Activated T-cell treated with anti-CD3 and anti-CD28 coated beads for 24 hours (primary cell): ENCODE measurements around the gene BPIFA2.
"Not testable (repeated sequence)": the region's sequence is repeated elsewhere in the genome, so short reads cannot be mapped to it uniquely, and the experiment has no call there.

Source experiments
- DNase-seq: peaks from one replicate; pipeline ENCODE4 v3.0.0-alpha.2; 2020; ENCODE audit warnings: low read depth

Gene BPIFA2

DNA sequence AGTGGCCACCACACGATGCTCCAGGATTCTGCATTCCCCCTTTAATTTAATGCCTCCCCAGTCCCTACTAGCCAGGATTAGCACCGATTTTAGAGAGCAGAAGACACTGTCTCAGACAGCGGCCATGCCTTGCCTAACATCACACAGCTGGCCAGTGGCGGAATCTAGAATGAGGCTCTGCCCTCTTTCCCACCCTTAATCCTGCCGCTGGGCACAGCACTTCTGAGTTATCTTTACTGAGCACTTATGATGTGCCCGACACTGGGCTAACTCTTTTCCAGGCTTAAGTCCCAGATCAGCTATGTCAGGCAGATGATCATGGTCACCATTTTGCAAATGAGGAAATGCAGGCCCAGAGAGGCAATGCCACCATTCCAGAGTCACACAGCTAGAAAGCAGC lies 5.6 kb upstream of the BPIFA2 start:
- no peak for DNase-seq

DNA sequence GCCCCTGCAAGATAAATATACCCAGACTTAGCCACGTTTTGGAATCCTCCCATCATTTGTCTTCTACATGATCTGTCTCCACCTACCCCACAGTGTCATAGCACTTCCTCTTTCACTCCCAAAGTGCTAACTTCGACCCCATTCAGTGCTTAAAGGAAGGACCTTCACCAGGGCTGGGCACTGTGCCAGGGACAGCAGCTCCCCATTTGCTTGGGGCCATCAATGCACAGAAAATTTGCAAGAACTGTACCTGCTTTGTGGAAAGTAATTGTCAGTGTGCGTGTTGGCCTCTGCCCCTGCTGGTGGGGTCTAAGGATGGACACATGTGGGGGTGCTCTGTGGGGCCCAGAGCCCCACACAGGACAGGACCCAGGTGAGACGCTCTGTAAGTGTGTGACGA lies 5.2 kb upstream of the BPIFA2 start:
- no peak for DNase-seq

DNA sequence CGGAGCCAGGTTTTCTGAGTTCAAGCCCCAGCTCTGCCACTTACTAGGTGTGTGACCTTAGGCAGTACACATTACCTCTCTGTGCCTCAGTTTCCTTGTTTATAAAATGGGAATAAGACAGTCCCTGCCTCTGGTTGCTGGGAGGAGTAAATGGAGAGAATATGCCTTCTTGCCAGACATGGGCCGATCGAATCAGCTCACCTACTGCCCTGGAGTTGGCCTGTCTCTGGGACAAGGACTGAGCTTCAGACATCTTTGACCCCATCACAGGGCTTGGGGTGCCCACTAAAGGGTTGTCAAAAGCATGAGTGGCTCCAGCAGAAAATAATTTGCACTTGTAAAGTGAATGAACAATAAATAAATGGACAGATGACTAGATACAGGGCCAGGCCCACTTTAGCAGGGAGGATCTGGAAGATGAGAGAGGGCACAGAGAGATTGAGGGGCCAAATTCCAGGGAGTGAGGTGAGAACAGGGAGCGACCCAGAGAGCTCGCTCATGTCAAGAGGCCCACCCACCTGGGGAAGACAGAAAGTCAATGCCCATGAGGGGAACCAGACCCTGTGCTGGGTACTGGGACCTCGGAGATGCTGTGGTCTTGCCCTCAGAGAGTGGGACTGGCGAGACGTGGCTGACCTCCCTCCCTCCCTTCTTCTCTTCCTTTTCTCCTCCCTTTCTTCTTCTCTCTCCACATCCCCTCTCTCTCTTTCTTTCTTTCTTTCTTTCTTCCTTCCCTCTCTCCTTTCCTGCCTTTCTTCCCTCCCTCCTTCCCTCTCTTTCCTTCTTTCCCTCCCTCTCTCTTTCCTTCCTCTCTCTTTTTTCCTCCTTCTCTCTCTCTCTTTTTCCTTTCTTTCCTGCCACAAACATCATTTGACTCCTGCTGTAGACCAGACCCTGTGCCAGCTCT lies 3.9 kb upstream of the BPIFA2 start:
- DNase-seq = no peak

DNA sequence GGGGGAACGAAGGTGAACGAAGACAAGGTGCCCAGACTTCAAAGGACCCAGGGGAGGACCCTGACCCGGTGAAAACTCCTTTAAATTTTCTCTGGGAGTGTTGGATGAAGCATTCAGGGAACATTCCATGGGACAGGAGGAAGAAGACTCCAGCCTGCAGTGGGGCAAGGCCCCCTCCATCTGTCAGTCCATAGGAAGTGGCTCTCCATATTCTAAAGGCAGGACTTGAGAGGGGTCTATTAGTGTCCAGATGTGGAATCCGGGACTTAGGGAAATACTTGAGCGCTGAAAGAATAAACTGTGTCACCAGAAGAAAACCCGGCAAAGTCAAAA lies 3.2 kb upstream of the BPIFA2 start:
- DNase-seq = no peak

DNA sequence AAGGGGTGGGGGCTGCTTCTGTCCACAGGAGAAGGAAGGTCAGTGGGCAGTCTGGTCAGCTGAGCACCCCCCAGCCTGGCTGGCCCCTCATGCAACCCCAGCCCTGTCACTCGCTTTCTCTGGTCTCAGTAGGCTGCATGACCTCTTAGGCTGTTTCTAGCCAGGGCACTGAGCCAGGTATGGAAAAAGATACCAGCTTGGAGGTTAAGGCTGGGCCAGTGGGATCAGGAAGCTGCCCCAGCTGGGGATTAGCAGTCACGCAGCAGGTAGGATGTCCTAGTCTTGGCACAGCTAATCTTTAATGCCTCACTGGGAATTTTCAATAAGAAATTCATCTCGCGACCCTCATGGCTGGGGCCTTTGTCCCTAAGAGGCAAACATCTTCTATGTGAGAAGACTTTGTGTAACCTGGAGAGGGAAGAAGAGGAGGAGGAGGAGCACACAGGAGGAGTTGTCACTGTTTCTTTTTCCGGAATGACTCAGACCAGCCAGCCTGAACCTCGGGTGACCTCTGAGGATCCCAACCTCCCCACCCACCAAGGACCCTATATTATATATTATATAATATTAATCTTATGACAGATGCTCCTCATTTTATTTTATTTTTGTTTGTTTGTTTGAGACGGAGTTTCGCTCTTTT lies 2.4 kb upstream of the BPIFA2 start:
- no peak for DNase-seq

DNA sequence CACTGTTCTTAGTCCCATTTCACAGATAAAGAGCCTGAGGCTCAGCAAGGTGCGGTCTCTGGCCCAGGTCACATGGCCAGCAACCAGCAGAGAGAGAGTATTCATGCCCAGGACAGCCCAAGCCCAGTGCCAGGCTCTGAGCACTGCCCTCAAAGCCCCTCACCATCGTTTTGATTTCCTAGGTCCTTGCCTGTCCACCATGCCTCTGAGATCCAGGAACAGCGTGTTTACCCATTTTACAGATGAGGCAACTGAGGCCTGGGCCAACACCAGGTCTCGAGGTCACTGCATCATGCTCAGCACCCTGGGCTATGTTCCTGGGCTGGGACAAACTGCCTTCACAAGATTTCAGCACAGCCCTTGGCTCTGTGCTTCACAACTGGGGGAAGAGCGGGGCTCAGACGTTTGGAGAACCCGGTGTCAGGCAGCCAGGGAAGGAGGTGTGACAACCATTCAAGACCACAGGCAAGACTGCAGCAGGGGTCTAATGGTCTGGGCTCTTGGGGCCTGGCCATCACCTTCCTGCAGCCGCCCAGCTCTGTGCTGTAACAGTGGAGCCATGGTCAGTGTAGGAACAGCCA lies 1.3 kb upstream of the BPIFA2 start:
- no peak for DNase-seq

DNA sequence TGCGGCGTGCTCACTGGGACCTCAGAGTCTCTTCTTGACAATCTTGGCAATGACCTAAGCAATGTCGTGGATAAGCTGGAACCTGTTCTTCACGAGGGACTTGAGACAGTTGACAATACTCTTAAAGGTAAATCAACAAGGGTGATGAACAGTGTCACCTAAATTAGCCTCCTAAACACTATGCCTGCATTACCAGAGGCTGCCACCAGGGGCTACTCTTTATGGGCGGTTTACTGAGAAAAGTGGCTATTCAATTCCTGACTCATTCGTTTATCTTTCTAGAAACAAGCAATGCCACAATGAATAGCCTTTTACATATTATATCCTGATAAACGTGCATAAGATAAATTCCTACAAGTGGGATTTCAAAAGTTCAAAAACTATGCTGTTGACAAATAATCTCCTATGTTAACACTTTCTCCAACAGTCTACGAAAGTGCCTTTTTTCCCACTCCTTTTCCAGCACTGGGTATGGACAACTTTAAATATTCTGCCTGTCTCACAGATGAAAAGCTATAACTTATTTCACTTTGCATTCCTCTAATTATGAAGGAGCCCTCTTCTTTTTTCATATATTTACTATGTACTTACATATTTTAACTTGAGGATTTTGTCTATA lies 1.3 kb downstream of the BPIFA2 start:
- DNase-seq = no peak

DNA sequence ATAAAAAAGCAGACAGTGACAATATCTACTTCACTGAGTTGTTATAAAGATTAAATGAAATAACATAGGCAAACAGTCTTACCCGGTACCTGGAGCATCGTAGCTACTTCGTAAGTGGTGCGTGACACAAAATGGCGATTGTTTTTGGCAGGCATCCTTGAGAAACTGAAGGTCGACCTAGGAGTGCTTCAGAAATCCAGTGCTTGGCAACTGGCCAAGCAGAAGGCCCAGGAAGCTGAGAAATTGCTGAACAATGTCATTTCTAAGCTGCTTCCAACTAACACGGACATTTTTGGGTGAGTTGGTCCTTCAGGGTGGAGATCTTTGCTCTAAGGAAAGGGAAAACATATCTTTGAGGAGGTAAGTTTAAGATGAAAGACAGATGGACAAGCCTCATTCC lies 4.8 kb downstream of the BPIFA2 start:
- no peak for DNase-seq

DNA sequence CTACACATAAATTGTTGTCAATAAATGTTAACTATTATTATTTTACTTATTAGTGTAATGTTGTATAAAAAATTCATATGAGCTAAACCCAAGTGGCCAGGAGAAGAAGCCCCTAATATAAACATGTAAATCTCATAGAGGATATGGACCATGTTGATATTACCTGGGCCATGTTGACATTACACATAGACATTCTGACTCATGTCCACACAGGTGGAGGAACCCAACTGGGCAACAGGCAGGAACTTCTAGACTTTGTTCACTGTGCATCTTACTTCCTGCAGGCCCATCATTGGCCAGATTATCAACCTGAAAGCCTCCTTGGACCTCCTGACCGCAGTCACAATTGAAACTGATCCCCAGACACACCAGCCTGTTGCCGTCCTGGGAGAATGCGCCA lies 7.2 kb downstream of the BPIFA2 start:
- no peak for DNase-seq

DNA sequence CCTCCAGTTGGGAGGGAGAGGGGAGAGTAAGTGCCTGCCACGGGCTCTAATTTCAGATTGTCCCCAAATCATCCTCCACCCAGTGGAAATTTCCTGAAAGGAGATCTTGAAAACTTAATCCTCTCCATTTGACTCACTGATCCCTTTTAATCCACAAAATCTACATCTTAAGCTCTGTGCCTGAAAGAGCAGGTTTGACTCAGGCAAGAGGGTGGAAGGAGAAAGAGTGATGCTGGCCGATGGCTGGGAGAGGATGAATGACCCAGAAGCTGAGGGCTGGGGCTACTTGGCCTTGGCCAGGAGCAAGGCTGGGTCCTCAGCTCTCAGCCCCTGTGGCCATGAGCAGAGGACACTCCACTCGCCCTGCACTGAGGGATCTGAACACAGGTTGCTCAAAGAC lies 8.1 kb downstream of the BPIFA2 start:
- DNase-seq = no peak

DNA sequence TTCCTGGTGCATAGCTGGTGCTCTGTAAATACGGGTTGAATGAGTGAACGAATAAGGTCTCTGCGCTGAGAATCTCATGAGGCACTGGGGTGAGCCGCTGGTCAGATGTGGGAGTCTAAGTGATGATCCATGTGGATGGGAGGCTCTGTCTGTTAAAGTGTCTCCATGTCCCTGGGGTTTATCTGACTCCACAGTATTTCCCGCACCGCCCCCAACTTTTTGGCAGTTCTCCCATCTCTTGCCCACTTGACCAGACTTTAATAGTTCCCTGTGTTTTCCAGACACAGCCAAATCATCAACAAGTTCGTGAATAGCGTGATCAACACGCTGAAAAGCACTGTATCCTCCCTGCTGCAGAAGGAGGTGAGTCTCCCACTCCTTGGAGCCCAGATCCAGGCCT lies 9.9 kb downstream of the BPIFA2 start:
- no peak for DNase-seq

DNA sequence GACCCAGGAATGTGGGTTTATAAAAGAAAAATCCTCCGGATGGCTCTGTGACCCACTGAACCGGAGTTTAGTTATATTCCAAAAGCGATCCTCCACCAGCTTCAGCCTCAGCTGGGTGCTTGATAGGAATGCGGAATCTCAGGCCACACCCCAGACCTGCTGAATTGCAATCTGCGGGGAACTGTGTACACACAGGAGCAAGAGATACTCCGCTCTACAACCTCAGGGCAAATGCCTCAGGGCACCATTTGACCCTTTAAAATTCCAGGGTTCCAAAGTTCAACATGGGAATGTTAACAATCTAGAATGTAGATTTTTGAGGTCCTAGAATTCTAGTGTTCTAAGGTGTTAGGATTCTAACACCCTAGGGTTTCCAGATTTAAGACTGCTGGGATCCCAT lies 10.8 kb downstream of the BPIFA2 start:
- no peak for DNase-seq

DNA sequence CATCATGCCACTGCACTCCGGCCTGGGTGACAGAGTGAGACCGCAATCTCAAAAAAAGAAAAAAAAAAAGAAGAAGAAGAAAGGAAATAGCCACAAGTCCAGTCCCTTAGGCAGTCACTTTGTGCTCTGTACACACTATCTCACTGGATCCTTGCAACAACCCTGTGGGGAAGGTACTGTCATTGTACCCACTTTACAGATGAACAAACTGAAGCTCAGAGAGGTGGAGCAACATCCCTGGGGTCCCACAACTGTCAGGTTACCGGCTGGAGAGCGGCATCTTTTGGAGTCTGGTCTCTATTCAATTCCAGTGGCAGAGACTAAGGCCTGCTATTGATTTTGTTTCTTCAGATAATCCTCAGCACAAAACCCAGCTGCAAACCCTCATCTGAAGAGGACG lies 12.2 kb downstream of the BPIFA2 start:
- no peak for DNase-seq

DNA sequence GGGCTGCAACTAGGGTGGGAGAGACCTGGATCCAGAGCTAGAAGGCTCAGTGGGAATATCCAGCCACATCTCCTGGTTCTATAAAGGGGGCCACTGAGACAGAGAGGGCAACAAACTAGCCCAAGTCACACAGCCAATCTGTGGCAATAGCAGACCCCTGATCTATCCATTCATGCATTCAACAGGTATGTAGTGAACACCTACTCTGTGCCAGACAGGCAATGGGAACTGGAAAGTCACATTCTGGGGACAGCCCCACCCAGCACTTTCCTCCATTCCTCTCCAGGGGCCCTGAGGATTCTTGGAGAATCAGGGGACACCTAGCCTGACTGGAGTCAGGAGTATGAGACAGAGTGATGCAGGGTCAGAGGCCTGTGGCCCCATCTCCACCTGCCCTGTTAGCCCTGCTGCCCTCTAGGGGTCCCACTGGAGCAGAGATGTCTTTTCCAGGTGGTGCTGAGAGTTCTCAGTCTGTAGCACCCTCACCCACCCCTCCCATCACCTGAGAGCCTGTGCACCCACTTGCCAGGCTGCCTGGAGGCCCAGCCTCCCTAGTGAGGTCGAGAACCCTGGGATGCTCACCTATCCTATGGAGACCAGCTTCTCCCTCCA lies 13.6 kb downstream of the BPIFA2 start:
- DNase-seq = no peak

DNA sequence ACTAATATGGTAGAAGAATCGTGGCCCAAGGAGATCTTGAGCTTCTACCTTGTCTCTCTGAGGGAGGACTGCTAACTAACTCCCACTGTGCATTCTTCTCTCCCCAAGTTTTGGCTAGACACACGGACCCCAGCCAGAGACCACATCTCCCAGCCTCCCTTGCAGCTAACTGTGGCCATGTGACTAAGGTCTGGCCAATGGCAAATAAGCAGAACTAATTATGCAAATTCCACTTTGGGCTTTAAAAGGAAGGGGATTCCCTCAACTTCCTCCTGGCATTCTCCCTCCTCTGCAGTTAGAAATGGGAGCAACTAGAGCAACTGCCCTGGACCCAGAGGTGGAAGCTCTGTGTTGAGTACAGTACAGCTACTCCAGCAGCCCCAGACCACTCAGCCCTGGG lies 15.4 kb downstream of the BPIFA2 start:
- no peak for DNase-seq

DNA sequence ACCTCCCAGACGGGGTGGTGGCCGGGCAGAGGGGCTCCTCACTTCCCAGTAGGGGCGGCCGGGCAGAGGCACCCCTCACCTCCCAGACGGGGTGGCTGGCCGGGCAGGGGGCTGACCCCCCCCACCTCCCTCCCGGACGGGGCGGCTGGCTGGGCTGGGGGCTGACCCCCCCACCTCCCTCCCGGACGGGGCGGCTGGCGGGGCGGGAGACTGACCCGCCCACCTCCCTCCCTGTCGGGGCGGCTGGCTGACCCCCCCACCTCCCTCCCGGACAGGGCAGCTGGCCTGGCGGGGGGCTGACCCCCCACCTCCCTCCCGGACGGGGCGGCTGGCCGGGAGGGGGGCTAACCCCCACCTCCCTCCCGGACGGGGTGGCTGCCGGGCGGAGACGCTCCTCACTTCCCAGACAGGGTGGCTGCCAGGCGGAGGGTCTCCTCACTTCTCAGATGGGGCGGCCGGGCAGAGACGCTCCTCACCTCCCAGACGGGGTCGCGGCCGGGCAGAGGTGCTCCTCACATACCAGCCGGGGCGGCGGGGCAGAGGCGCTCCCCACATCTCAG lies 17.2 kb downstream of the BPIFA2 start:
- not testable (repeated sequence) for DNase-seq

DNA sequence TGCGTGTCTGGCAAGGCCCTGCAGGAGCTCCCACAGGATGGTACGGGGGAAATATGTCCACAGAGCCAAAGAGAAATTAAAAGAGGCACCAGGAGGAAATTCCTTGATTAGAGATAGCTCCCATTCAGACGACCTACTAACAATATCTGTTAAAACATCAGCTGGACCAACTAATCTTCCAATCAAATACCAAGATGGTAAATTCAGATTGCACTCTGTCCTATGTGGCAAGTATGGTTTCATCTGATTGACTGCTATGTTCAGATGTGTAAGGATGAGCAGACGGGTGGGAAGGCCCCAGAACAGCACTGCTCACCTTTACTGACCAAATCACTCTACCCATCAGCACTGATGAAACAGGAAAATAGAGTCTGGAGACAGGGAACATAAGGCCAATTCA lies 19.5 kb downstream of the BPIFA2 start:
- no peak for DNase-seq

DNA sequence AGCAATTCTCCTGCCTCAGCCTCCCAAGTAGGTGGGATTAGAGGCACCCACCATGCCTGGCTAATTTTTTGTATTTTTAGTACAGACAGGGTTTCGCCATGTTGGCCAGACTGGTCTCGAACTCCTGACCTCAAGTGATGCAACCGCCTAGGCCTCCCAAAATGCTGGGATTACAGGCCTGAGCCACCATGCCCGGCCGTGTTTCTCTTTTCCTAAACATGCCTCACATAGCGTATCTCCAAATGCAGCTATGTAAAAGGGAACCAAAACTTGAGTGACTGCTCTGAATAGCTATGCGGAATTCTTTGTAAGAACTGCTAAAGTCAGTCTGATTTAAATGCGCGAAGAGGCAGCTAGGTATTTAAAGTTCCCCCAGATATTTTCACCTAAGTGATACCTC lies 20.5 kb downstream of the BPIFA2 start:
- DNase-seq = no peak

DNA sequence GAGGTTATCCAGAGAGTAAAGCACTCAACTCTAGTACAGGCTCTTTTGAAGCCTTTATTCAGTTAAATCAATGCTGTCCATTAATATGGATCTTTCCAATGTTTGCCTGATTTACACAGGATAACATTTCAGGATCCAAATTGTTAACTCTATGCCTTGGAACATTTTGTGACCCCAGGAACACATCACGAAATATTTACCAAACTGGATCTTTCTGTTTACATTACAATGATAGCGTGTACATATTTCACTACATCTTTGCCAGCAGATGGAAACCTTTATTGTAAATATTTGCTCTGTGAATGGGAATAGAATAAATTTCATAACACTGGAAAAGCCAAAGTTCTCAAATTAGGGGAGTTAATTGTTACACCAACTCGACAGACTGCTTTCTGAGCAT lies 23.5 kb downstream of the BPIFA2 start:
- no peak for DNase-seq

DNA sequence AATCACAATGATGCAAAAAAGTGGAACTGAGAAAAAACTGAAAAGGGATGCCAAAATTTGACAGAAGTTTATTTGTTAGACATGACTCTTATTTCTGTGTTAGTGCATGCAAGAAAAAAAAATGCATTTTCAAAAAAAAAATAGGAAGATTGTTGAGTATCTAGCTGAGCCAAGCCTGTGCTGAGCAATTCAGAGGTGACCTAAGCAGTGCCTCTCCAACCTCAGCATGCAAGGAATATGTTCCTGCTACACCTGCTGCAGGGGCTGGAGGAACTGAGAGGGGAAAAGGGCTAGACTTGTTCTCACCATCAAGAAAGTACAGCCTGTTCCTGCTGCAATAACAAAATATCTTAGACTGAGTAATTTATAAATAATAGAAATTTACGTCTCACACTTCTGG lies 24.0 kb downstream of the BPIFA2 start:
- no peak for DNase-seq

DNA sequence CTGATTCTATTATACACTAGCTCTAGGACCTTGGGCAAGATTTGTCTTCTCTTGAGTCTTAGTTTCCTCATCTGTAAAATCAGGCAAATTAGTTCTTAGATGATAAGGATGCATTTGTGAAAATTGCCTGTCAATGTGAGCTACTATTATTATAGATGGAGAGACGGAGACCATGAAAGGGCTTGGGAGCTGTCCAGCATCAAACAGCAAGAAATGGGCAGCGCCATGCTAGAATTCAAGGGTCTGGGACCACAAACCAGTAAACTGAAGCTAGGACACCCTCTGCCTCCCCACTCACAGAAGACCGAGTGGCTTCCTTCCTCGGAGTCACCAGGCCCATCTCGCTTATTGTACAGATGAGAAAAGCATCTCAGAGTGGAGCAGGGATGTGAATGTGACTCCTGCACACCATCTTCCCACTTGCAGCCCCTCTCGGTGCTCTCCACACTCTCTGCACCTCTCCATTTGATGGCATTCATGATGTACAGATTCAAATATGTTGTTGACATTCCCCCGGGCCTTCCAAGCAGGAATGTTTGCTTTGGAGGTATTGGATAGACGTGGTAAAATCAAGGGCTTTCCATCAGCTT lies 25.0 kb downstream of the BPIFA2 start:
- no peak for DNase-seq

DNA sequence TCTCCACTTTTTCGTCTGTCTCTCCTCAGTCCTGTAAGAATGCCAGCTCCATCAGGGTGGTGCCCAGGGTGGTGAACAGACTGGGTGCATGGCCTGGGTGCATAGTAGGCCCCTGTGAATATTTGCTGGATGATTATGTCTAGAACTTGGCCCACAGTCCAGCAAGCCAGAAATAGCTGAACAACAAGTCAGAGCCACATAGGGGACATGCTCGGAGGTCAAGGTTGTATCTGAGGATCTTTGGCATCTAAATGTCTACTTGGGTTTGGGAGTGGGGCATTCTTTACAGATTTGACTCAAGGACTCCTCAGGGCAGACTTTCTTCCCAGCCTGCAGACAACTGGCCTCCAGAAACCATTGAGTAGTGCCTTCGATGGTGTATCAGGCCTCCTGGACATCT lies 31.1 kb downstream of the BPIFA2 start:
- no peak for DNase-seq
